A549 (cell line): ENCODE data around the gene KIFC3.

Experiments
- POLR2A ChIP-seq: IDR thresholded peaks from 2 replicates; pipeline ENCODE4 v1.6.1; 2012; ENCODE audit warnings: mild to moderate bottlenecking, low read length
- RAD21 ChIP-seq, 2 experiments: fragments of >200 bp in 1 of 2; sonication (Bioruptor Twin) in 1 of 2; formaldehyde crosslinking in 1 of 2; IDR thresholded peaks in 1 of 2; conservative IDR thresholded peaks in 1 of 2; 2 replicates in 1 of 2; 3 replicates in 1 of 2; pipeline ENCODE4 v1.6.1; 2012 to 2018; ENCODE audit warnings: inconsistent platforms in 1 of 2
- TF ChIP-seq, protein P1 (sequence below): fragments of >200 bp; sonication (Bioruptor Twin); formaldehyde crosslinking; IDR thresholded peaks from 3 replicates; pipeline ENCODE4 v1.5.1; 2016

DNA sequence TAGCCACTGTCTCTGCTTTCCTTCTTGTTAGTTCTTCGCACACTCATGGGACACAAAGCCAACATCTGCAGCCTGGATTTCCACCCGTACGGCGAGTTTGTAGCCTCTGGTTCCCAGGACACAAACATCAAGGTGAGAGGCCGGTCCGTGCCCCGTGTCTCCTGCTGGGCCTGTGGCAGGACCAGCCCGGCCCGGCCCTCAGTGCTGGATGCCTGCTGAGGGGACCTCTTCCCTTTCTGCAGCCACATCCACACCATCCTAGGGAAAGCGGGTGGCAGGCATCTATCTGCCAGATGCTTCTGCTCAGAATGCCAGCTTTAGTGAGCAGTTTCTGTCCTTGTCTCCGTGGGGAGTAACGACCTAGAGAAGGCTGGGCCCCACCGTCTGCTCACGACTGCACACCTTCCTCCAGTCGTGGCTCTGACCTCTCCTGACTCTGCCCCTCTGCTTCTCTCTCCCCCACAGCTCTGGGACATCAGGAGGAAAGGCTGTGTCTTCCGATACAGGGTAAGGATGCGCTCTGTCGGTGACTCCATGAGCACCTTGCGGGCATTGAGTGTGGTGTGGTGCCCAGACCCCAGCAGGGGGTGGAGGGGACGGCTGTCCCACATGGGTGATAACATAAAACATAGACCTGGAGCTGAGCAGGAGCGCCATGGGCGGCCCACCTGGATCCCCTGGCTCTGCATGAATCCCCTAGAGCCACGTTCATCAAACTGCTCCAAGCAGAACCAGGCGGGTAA is 51.3 kb downstream of the KIFC3 start:
- TF ChIP-seq POLR2A (no peak), RAD21 (conservative IDR thresholded peaks at IDR 0.05 in 1 of 2, IDR thresholded peaks at IDR 0.05 in 1 of 2) (no peak)
- TF ChIP-seq, protein P1, sequence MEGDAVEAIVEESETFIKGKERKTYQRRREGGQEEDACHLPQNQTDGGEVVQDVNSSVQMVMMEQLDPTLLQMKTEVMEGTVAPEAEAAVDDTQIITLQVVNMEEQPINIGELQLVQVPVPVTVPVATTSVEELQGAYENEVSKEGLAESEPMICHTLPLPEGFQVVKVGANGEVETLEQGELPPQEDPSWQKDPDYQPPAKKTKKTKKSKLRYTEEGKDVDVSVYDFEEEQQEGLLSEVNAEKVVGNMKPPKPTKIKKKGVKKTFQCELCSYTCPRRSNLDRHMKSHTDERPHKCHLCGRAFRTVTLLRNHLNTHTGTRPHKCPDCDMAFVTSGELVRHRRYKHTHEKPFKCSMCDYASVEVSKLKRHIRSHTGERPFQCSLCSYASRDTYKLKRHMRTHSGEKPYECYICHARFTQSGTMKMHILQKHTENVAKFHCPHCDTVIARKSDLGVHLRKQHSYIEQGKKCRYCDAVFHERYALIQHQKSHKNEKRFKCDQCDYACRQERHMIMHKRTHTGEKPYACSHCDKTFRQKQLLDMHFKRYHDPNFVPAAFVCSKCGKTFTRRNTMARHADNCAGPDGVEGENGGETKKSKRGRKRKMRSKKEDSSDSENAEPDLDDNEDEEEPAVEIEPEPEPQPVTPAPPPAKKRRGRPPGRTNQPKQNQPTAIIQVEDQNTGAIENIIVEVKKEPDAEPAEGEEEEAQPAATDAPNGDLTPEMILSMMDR, result no peak
